Left lung (tissue), 10 donors: ENCODE results near the gene CCDC191. TPM values are rescaled to one million over a fixed set of nuclear protein-coding genes. Genes with fewer than 3 reads are reported as not detected.

Experiments
- ATAC-seq: fragments of 200-7000 bp; cut with Tn5 transposase; one replicate; pipeline ENCODE4 v1.9.1; 2020; ENCODE audit warnings: moderate library complexity
- DNase-seq, 4 donors: peaks; one replicate each; pipeline ENCODE4 v3.0.0-alpha.2; 2013 to 2020
- H3K27ac ChIP-seq, 2 donors: fragments of 200-600 bp; sonication (generic) in 1 of 2; one replicate each; pipeline versions ENCODE4 v1.5.0 to v1.8.0; 2020 to 2021
- H3K27me3 ChIP-seq, 2 donors: fragments of 200-600 bp; sonication (generic) in 1 of 2; one replicate each; pipeline versions ENCODE4 v1.5.0 to v1.8.0; 2020 to 2021
- H3K36me3 ChIP-seq, 2 donors: fragments of 200-600 bp; sonication (generic) in 1 of 2; one replicate each; pipeline versions ENCODE4 v1.5.0 to v1.8.0; 2020 to 2021
- H3K4me1 ChIP-seq, 2 donors: fragments of 200-600 bp; one replicate each; pipeline ENCODE4 v1.8.0; 2021
- H3K4me3 ChIP-seq, 2 donors: fragments of 200-600 bp; sonication (generic) in 1 of 2; one replicate each; pipeline versions ENCODE4 v1.5.0 to v1.8.0; 2020 to 2021; ENCODE audit warnings: mild to moderate bottlenecking in 1 of 2
- H3K9me3 ChIP-seq, 2 donors: fragments of 200-600 bp; sonication (generic) in 1 of 2; one replicate each; pipeline versions ENCODE4 v1.5.0 to v1.8.0; 2020 to 2021
- CTCF ChIP-seq, 2 donors: fragments of 200-600 bp; sonication (generic) in 1 of 2; IDR thresholded peaks; one replicate each; pipeline versions ENCODE4 v1.5.0 to v1.8.0; 2021; ENCODE audit warnings: antibody characterized with exemption in 2 of 2
- intact Hi-C, 2 donors: fragments of 100-400 bp; cut with DNase I; formaldehyde crosslinking; loops; one replicate each; pipeline versions ENCODE4 v1.11.2 to v1.14.2; 2022
- polyA plus RNA-seq, 6 donors: library from polyadenylated mRNA; unstranded; fragments of 120-200 nt; gene quantifications; one replicate each; pipeline ENCODE4 v1.2.1, GENCODE V29; 2013; ENCODE audit not compliant: insufficient read length in 6 of 6
- total RNA-seq, 2 donors: library from RNA; stranded (reverse); fragmentation: NEBNext Ultra II Directional; extraction: Animal tissue kit (Norgen Biotek cat#: 25700); gene quantifications; one replicate each; pipeline ENCODE4 v1.2.1, GENCODE V29; 2021
- donor health status: DM: no; HTN: yes; CAD: no.
- donor health status: DM: no; HTN: no; CAD: no.

The CCDC191 gene
- total and polyA plus RNA-seq, 8 donors = 3.3 to 24.9 (median 18.9) TPM

- H3K36me3 ChIP-seq = no peaks in the 10 kb centered on the region
- intact Hi-C loops = no loop called here
- ATAC-seq = no peak
Observed at GRCh38 chr3:114026331-114026730, 30.0 kb downstream of the CCDC191 start.

GRCh38 chr3:114025451-114025850, 30.9 kb downstream of the CCDC191 start:
- Histone ChIP-seq H3K27ac (no peak overlapping the region), H3K36me3 (no peaks in the 10 kb centered on the region), H3K9me3 (no peaks in the 10 kb centered on the region), H3K27me3 (no peaks in the 10 kb centered on the region), H3K4me1 (no peaks in the 10 kb centered on the region), H3K4me3 (no peak overlapping the region)
- intact Hi-C loops = no loop called here
- ATAC-seq = no peak
- no peak for TF ChIP-seq CTCF (IDR thresholded peaks at IDR 0.05)
- DNase-seq = no peak

More at GRCh38 chr3:114026331-114026730, 30.0 kb downstream of the CCDC191 start:
- Histone ChIP-seq H3K27ac (no peak overlapping the region), H3K4me1 (no peaks in the 10 kb centered on the region), H3K27me3 (no peaks in the 10 kb centered on the region), H3K4me3 (no peak overlapping the region), H3K9me3 (no peaks in the 10 kb centered on the region)
- no peak for DNase-seq
- TF ChIP-seq CTCF (IDR thresholded peaks at IDR 0.05) = no peak

- DNase-seq (no peak), ATAC-seq (no peak)
- Histone ChIP-seq H3K4me1 (no peaks in the 10 kb centered on the region), H3K36me3 (no peaks in the 10 kb centered on the region), H3K27ac (no peak overlapping the region), H3K9me3 (no peaks in the 10 kb centered on the region), H3K27me3 (no peaks in the 10 kb centered on the region), H3K4me3 (no peak overlapping the region)
- intact Hi-C loops = no loop called here
- TF ChIP-seq CTCF (IDR thresholded peaks at IDR 0.05) = no peak
Observed at GRCh38 chr3:114022145-114022802, 34.1 kb downstream of the CCDC191 start.

GRCh38 chr3:114020907-114021306, 35.4 kb downstream of the CCDC191 start:
- no peaks in the 10 kb centered on the region for H3K36me3 ChIP-seq
- intact Hi-C loops = no loop called here
- no peak for TF ChIP-seq CTCF (IDR thresholded peaks at IDR 0.05)
- no peak overlapping the region for H3K4me3 ChIP-seq
- H3K9me3 ChIP-seq = no peaks in the 10 kb centered on the region
- H3K27ac ChIP-seq = no peak overlapping the region
- DNase-seq = no peak
- no peak for ATAC-seq
- H3K27me3 ChIP-seq = no peaks in the 10 kb centered on the region
- no peaks in the 10 kb centered on the region for H3K4me1 ChIP-seq

- Histone ChIP-seq H3K4me3 (no peak overlapping the region), H3K9me3 (no peaks in the 10 kb centered on the region), H3K27ac (no peak overlapping the region), H3K36me3 (no peaks in the 10 kb centered on the region), H3K27me3 (no peaks in the 10 kb centered on the region), H3K4me1 (no peaks in the 10 kb centered on the region)
- TF ChIP-seq CTCF (IDR thresholded peaks at IDR 0.05) = no peak
- DNase-seq (no peak), ATAC-seq (no peak)
- intact Hi-C loops = no loop called here
Observed at GRCh38 chr3:114019486-114019885, 36.8 kb downstream of the CCDC191 start.
